ENCODE data around the gene GPR37. TPM values are rescaled to one million over a fixed set of nuclear protein-coding genes. Genes with fewer than 3 reads are reported as not detected.

GPR37 gene
- total and polyA plus RNA-seq, 2 experiments from 2014 or later: 3.6 to 8.8 TPM

DNA sequence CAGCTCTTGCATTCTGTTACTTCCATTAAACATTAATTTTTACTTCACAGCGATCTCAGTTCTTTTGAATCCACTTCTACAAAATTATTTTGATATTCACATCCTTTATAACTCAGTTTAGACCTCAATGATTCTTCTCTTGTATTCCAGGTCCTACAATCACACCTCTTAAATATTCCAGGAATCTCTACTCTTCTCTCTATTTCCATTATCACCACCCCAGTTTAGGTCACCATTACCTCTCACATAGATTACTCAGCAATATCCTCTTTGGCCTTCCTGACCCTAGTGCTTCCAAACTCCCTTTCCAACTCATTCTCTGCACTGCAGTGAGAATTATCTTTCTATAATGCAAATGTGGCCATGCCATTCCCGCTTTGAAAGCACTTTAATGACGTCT lies 27.1 kb upstream of the GPR37 start:
- TF ChIP-seq, protein P1, sequence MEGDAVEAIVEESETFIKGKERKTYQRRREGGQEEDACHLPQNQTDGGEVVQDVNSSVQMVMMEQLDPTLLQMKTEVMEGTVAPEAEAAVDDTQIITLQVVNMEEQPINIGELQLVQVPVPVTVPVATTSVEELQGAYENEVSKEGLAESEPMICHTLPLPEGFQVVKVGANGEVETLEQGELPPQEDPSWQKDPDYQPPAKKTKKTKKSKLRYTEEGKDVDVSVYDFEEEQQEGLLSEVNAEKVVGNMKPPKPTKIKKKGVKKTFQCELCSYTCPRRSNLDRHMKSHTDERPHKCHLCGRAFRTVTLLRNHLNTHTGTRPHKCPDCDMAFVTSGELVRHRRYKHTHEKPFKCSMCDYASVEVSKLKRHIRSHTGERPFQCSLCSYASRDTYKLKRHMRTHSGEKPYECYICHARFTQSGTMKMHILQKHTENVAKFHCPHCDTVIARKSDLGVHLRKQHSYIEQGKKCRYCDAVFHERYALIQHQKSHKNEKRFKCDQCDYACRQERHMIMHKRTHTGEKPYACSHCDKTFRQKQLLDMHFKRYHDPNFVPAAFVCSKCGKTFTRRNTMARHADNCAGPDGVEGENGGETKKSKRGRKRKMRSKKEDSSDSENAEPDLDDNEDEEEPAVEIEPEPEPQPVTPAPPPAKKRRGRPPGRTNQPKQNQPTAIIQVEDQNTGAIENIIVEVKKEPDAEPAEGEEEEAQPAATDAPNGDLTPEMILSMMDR (IDR thresholded peaks at IDR 0.05; ENCODE audit: poor library complexity): no peak
- TF ChIP-seq EZH2phosphoT487 (IDR thresholded peaks at IDR 0.05; ENCODE audit: low read depth, severe bottlenecking, unreplicated experiment): no peak
- TF ChIP-seq EZH2 (IDR thresholded peaks at IDR 0.05; ENCODE audit: borderline replicate concordance): no peak
- Histone ChIP-seq H3K4me3 (no peak overlapping the region), H3K9me2 (replicated peaks; ENCODE audit: insufficient read depth) (no peaks in the 10 kb centered on the region), H3K27me3 (no peaks in the 10 kb centered on the region), H2AFZ (no peak overlapping the region), H3K9me3 (ENCODE audit: low read depth) (no peaks in the 10 kb centered on the region), H3K4me1 (ENCODE audit: insufficient read depth) (no peaks in the 10 kb centered on the region), H3K36me3 (replicated peaks; ENCODE audit: insufficient read depth, low read depth) (no peaks in the 10 kb centered on the region), H4K20me1 (ENCODE audit: insufficient read depth, poor library complexity, severe bottlenecking) (no peaks in the 10 kb centered on the region), H3K79me2 (no peaks in the 10 kb centered on the region), H3K4me2 (no peak overlapping the region), H3K27ac (no peak overlapping the region)
- DNase-seq (ENCODE audit: low spot score): no peak
- 94% methylated on average over 3 of the region's 3 CpGs for WGBS (ENCODE audit: low lambda C conversion rate, missing lambda C conversion rate)

DNA sequence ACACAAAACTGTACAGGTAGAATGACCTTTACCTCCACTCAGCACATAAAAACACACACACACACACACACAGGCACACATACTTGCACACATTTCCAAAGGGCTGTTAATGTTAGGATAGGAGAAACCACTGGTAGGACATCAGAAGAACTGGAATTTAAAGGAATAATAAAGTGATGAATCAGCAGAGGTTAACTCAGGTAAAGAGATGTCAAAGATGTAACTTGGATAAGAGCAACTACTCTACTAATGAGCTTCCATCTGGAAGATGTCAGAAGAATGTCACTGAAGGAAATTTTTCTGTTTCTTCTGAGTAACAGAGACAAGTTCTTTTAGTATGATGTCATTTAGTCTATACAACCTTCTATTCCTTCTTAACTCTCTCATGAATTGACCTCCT lies 26.4 kb upstream of the GPR37 start:
- no peaks in the 10 kb centered on the region for H4K20me1 ChIP-seq (ENCODE audit: insufficient read depth, poor library complexity, severe bottlenecking)
- TF ChIP-seq EZH2phosphoT487 (IDR thresholded peaks at IDR 0.05; ENCODE audit: low read depth, severe bottlenecking, unreplicated experiment) (no peak), EZH2 (IDR thresholded peaks at IDR 0.05; ENCODE audit: borderline replicate concordance) (no peak)
- TF ChIP-seq, protein P1 (IDR thresholded peaks at IDR 0.05; ENCODE audit: poor library complexity): no peak
- H3K27ac ChIP-seq: no peak overlapping the region
- no peaks in the 10 kb centered on the region for H3K27me3 ChIP-seq
- H2AFZ ChIP-seq: no peak overlapping the region
- no peak for DNase-seq (ENCODE audit: low spot score)
- no peaks in the 10 kb centered on the region for H3K4me1 ChIP-seq (ENCODE audit: insufficient read depth)
- no peaks in the 10 kb centered on the region for H3K79me2 ChIP-seq
- H3K9me2 ChIP-seq (replicated peaks; ENCODE audit: insufficient read depth): no peaks in the 10 kb centered on the region
- no peaks in the 10 kb centered on the region for H3K9me3 ChIP-seq (ENCODE audit: low read depth)
- H3K36me3 ChIP-seq (replicated peaks; ENCODE audit: insufficient read depth, low read depth): no peaks in the 10 kb centered on the region
- H3K4me2 ChIP-seq: no peak overlapping the region
- H3K4me3 ChIP-seq: no peak overlapping the region

DNA sequence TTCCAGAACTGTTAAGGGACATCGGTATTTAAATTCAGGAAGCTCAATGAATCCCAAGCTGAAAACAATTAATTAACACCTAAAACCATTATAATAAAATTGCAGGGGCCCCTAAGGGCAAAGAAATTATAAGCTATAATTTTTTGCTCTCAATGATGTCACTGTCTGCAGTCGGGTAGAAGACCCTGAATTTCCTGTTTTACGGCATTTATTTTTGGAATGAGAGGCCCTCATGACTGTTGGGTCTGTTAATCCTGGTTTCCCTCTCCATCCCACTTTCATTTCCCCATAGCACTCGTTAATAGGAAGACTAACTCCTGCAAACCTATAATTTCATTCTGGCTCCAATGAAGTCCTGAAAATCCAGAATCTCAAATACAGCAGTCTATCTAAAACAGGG lies 25.8 kb upstream of the GPR37 start:
- H3K4me2 ChIP-seq: no peak overlapping the region

More for the DNA sequence above, 25.8 kb upstream of the GPR37 start:
- H3K9me2 ChIP-seq (replicated peaks; ENCODE audit: insufficient read depth): no peaks in the 10 kb centered on the region
- no peak overlapping the region for H3K27ac ChIP-seq
- no peaks in the 10 kb centered on the region for H3K9me3 ChIP-seq (ENCODE audit: low read depth)
- H3K4me3 ChIP-seq: no peak overlapping the region
- 83% methylated on average over 4 of the region's 4 CpGs for WGBS (ENCODE audit: low lambda C conversion rate, missing lambda C conversion rate)
- H2AFZ ChIP-seq: no peak overlapping the region
- no peak for DNase-seq (ENCODE audit: low spot score)
- no peaks in the 10 kb centered on the region for H3K36me3 ChIP-seq (replicated peaks; ENCODE audit: insufficient read depth, low read depth)
- no peak for TF ChIP-seq EZH2 (IDR thresholded peaks at IDR 0.05; ENCODE audit: borderline replicate concordance)
- TF ChIP-seq, protein P1 (IDR thresholded peaks at IDR 0.05; ENCODE audit: poor library complexity): no peak
- no peak for TF ChIP-seq EZH2phosphoT487 (IDR thresholded peaks at IDR 0.05; ENCODE audit: low read depth, severe bottlenecking, unreplicated experiment)
- H4K20me1 ChIP-seq (ENCODE audit: insufficient read depth, poor library complexity, severe bottlenecking): no peaks in the 10 kb centered on the region
- no peaks in the 10 kb centered on the region for H3K79me2 ChIP-seq
- no peaks in the 10 kb centered on the region for H3K27me3 ChIP-seq
- H3K4me1 ChIP-seq (ENCODE audit: insufficient read depth): no peaks in the 10 kb centered on the region
